H7 (cell line): Measurements from ENCODE around the gene SASH1. TPM values are rescaled to one million over a fixed set of nuclear protein-coding genes. Genes with fewer than 3 reads are reported as not detected.

Experiments used
- DNase-seq: peaks from one replicate; pipeline ENCODE4 v3.0.0; 2012
- H3K27me3 ChIP-seq: 2 replicates; pipeline ENCODE4 v1.6.0; 2011; ENCODE audit warnings: mild to moderate bottlenecking, low read length; ENCODE audit not compliant: control insufficient read depth, insufficient read depth
- H3K36me3 ChIP-seq: replicated peaks from 2 replicates; pipeline ENCODE4 v1.5.1; 2011; ENCODE audit warnings: low read length; ENCODE audit not compliant: control insufficient read depth, insufficient read depth
- H3K4me3 ChIP-seq: 2 replicates; pipeline ENCODE4 v1.5.1; 2011; ENCODE audit warnings: low read depth, mild to moderate bottlenecking, control low read depth, low read length, moderate library complexity; ENCODE audit not compliant: insufficient read depth
- total RNA-seq: library from RNA; depleted of rRNA; stranded (reverse); fragments of >200 nt; shearing (Covaris generic); gene quantifications from 2 replicates; pipeline ENCODE4 v1.2.3, GENCODE V29; 2014; rRNA removed

SASH1 gene
- 11.2 and 15.0 TPM in 2 replicates for total RNA-seq

DNA sequence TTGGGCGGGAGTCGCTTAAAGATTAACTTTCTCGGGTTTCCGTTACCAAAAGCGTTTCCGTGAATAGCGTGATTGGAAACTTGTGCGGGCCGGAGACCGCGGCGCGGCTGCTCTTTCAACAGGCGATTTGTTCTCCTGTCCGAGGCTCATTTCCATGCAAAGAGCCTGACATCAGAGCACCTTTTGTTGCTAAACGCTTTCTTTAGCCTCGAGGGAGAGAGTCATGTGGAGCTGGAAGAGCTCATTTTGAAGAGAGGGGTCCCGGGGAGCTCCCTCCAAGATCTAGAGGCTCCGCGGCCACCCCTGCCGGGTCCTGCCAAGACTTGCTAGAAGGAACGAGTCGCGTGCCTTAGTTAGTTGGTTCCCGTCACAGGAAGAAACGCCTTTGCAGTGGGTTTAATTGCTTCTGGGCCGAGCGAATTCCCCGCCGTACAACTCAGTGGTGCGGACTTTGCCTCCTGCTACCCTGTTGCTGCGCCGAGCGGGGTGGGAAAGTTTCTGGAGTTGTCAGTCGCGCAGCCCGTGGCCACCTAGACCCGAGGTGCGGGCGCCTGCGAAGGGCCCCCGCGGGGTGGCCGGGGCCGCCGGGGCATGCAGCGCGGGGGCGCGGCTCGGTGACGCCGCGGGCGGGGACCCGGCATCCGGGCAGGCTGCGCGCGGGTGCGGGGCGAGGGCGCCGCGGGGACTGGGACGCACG lies at the start of gene SASH1:
TSS of gene SASH1 (plus strand) at position 489 of the 697 bp plus-strand sequence. CDS start 230 bp downstream, outside the sequence.
- no peaks in the 10 kb centered on the region for H3K27me3 ChIP-seq
- peak; percentile 83 for DNase-seq
- H3K36me3 ChIP-seq = no peaks in the 10 kb centered on the region
- H3K4me3 ChIP-seq = peak within 1 kb of the TSS; percentile 66

DNA sequence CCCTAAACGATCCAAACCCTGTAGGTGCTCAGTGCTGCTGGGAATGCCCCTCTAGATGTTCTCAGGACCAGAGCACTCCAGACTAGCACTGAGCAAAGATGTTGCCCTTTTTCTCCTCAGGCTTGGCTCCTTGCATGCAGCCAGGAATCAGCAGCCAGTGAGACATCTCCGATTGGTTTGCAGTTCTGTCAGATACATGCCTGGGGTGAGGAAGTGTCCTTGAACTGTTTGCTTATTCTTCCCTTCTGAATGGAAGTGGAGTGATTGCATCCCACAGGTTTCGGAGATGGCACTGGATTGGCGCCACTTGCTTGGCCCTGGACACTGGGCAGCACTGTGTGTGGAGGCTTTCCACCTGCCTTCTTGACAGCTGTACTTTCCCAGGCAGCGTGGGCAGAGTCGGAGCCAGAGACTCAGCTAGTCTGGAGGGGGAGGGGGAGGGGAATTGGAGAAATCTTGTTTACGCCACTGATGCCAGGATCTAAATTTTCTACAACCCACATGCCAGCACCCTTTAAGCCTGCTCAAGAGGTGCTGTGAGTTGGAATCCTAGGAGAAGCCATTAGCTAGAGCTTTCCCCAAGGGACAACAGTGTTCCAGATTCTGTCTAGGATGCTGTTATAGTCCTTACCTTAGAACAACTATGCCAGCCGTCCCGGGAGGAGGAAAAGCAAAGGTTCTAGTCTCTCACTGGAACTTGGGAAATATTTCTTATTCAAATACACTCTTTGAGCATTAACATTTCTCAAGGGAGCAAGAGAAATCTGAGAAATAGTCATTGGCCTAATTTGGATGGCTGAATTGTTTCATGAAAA lies 49.2 kb upstream of the SASH1 start:
- H3K36me3 ChIP-seq = no peaks in the 10 kb centered on the region
- H3K4me3 ChIP-seq = no peak overlapping the region
- H3K27me3 ChIP-seq = no peaks in the 10 kb centered on the region
- DNase-seq = no peak

GRCh38 chr6:148294059-148294458 lies 48.6 kb upstream of the SASH1 start:
- no peak for DNase-seq
- H3K27me3 ChIP-seq = no peaks in the 10 kb centered on the region
- H3K36me3 ChIP-seq = no peaks in the 10 kb centered on the region
- H3K4me3 ChIP-seq = no peak overlapping the region

GRCh38 chr6:148295261-148295887 lies 47.3 kb upstream of the SASH1 start:
- no peaks in the 10 kb centered on the region for H3K36me3 ChIP-seq
- no peak for DNase-seq
- no peaks in the 10 kb centered on the region for H3K27me3 ChIP-seq
- H3K4me3 ChIP-seq = no peak overlapping the region

DNA sequence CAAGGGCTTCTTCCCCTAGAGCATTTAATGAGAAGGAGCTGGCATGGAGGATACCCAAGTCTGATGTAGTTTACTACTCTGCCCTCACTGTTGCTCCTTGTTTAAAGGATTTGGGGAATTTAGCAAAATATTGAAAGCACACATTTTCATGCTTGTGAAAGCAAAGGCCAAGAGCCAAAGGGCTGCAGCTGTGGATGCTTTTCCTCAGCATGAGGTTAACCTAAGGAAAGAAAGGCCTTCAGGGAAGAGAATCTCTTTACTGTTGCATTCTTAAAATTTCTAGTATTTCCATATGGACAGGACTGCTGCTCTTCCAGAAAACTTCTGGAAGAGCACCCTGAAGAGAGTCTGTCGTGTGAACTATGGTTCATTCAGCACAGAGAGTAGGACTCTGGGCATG lies 45.9 kb upstream of the SASH1 start:
- no peak for DNase-seq
- no peak overlapping the region for H3K4me3 ChIP-seq
- H3K36me3 ChIP-seq = no peaks in the 10 kb centered on the region
- no peaks in the 10 kb centered on the region for H3K27me3 ChIP-seq

DNA sequence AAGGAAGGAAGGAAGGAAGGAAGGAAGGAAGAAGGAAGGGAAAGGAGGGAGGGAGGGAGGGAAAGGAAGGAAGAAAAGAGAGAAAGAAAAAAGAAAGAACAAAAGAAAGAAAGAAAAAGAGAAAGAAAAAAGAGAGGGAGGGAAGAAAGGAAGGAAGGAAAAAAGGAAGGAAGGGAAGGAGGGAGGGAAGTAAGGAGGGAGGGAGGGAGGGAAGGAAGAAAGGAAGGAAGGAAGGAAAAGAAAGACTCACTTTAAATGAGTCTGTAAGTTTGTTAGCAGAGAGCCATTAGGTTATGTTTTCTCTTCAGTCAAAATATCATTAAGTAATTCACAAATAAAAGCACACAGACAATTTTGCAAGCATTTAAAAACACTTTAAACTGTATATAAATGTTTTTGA lies 44.0 kb upstream of the SASH1 start:
- H3K4me3 ChIP-seq = no peak overlapping the region
- H3K27me3 ChIP-seq = no peaks in the 10 kb centered on the region
- no peaks in the 10 kb centered on the region for H3K36me3 ChIP-seq
- DNase-seq = no peak

DNA sequence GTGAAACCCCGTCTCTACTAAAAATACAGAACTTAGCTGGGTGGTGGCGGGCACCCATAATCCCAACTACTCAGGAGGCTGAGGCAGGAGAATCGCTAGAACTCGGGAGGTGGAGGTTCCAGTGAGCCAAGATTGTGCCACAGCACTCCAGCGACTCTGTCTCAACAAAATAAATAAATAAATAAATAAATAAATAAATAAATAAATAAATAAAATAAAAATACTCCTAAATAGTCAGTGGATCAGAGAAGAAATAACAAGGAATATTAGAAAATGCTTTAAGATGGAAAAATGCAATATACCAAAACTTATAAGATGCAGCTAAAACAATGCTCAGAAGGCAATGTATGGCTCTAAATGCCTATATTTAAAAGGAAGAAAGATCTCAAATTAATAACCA lies 39.0 kb upstream of the SASH1 start:
- H3K27me3 ChIP-seq = no peaks in the 10 kb centered on the region
- DNase-seq = no peak

GRCh38 chr6:148304976-148305375 lies 37.7 kb upstream of the SASH1 start:
- no peaks in the 10 kb centered on the region for H3K36me3 ChIP-seq
- no peak overlapping the region for H3K4me3 ChIP-seq
- H3K27me3 ChIP-seq = no peaks in the 10 kb centered on the region
- no peak for DNase-seq

More for the DNA sequence above, 39.0 kb upstream of the SASH1 start:
- Histone ChIP-seq H3K4me3 (no peak overlapping the region), H3K36me3 (no peaks in the 10 kb centered on the region)

DNA sequence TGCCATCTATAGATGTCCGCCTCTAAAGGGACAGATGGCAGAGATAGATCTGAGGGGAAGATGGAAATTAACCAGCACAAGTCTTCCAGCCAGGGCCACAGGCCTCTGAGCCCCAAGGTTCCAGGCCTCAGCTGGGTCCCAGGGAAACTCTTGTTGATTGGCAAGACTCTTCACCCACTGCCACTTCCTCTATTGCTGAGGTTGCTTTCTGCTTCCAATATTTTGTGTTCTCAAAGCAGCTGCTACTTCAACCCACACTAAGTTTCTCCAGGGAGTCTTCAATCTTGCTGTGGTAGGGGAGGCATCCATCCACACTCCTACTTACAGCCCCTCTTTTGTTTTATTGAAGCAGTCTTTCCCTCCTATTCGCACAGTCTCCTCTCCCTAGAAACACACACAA lies 36.4 kb upstream of the SASH1 start:
- no peak overlapping the region for H3K4me3 ChIP-seq
- no peak for DNase-seq
- no peaks in the 10 kb centered on the region for H3K36me3 ChIP-seq
- H3K27me3 ChIP-seq = no peaks in the 10 kb centered on the region

DNA sequence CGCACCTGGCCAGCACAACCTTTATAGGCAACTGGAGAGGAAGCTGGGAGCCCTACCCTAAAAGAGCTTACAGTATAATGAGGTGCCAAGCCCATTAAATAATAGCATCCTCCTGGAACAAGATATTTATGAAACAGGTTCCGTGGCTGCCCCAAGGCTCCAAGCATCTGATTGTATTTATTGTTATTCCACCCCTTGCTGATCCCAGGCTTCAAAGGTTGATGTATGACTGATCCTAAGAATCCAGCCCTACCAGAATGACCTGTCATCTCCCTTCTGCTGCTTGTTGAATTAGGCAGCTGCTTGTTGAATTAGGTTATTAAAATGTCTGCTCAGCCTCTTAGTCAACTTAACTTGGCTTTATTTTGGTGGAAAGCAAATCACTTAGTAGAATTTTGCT lies 35.2 kb upstream of the SASH1 start:
- DNase-seq = no peak
- H3K27me3 ChIP-seq = no peaks in the 10 kb centered on the region
- H3K4me3 ChIP-seq = no peak overlapping the region
- H3K36me3 ChIP-seq = no peaks in the 10 kb centered on the region

DNA sequence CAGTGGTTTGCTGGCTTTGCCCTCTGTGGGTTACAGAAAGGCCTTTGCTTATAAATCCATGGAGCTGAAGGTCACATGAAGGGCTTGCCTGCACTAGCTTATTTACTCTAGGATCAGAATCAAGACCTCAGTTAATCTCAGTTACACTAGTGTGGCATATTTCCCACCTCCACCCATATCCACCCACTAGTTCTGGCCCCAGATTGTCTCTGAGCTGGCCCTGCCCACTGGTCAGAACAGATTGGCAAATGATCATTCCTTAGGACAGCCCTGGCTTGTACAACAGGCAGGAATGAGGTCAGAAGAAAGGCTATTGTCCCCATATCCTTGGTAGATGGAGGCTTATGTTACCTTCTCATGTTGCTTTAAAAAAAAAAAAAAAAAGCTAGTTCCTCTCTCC lies 33.3 kb upstream of the SASH1 start:
- DNase-seq = no peak
- H3K4me3 ChIP-seq = no peak overlapping the region
- no peaks in the 10 kb centered on the region for H3K36me3 ChIP-seq
- no peaks in the 10 kb centered on the region for H3K27me3 ChIP-seq

GRCh38 chr6:148311966-148312669 lies 30.5 kb upstream of the SASH1 start:
- no peak for DNase-seq

DNA sequence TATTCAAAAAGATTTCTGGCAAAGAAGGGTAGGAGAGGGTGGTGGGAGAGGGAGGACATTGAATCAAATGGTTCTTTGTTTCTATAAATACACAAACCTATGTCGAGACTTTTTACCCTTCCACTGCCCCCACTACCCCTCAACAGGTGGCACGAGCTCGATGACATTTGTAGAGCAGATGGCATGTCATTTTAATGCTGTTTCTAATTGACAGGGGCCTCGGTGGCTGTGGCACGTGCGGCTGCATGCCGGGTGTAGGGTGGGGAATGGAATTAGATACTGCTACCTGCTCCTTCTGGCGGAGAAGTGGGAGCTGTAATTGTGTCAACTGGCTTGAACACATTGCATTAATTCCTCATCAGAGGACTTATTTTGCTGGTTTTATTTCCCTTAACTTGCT lies 29.1 kb upstream of the SASH1 start:
- no peak overlapping the region for H3K4me3 ChIP-seq
- no peak for DNase-seq
- no peaks in the 10 kb centered on the region for H3K27me3 ChIP-seq
- no peaks in the 10 kb centered on the region for H3K36me3 ChIP-seq

More at GRCh38 chr6:148311966-148312669, 30.5 kb upstream of the SASH1 start:
- no peaks in the 10 kb centered on the region for H3K27me3 ChIP-seq
- no peak overlapping the region for H3K4me3 ChIP-seq
- H3K36me3 ChIP-seq = no peaks in the 10 kb centered on the region

- H3K36me3 ChIP-seq = no peaks in the 10 kb centered on the region
- no peak for DNase-seq
- no peak overlapping the region for H3K4me3 ChIP-seq
- H3K27me3 ChIP-seq = no peaks in the 10 kb centered on the region
Measured at GRCh38 chr6:148316308-148316707, 26.3 kb upstream of the SASH1 start.
